BLaER1 treated with 17β-estradiol and CSF1 and Interleukin-3, amounts not matched to agents 10 nM and 100 nM (cell line): ENCODE data around the gene TMEM253.

ENCODE experiments used
- H3K27ac ChIP-seq, 11 experiments: shearing (Covaris generic); formaldehyde crosslinking; 2 replicates each; pipeline ENCODE4 v1.8.1; 2022
- H3K27me3 ChIP-seq, 11 experiments: shearing (Covaris generic); formaldehyde crosslinking; 2 replicates each; pipeline ENCODE4 v1.8.1; 2022
- H3K36me3 ChIP-seq, 11 experiments: shearing (Covaris generic); formaldehyde crosslinking; 2 replicates each; pipeline ENCODE4 v1.8.1; 2022
- H3K4me1 ChIP-seq, 10 experiments: shearing (Covaris generic); formaldehyde crosslinking; 2 replicates each; pipeline ENCODE4 v1.8.1; 2022
- H3K4me2 ChIP-seq, 11 experiments: shearing (Covaris generic); formaldehyde crosslinking; 2 replicates each; pipeline ENCODE4 v1.8.1; 2022
- H3K4me3 ChIP-seq, 10 experiments: shearing (Covaris generic); formaldehyde crosslinking; 2 replicates each; pipeline ENCODE4 v1.8.1; 2022
- H3K9ac ChIP-seq, 11 experiments: shearing (Covaris generic); formaldehyde crosslinking; 2 replicates each; pipeline ENCODE4 v1.8.1; 2022
- H3K9me3 ChIP-seq, 11 experiments: shearing (Covaris generic); formaldehyde crosslinking; replicated peaks in 1 of 11; 2 replicates each; pipeline ENCODE4 v1.8.1; 2022
- H4K20me1 ChIP-seq, 11 experiments: shearing (Covaris generic); formaldehyde crosslinking; 2 replicates each; pipeline ENCODE4 v1.8.1; 2022
- Cebpa-rat ChIP-seq, 11 experiments: shearing (Covaris generic); IDR thresholded peaks; 2 replicates each; pipeline ENCODE4 v1.8.1; 2022

The TMEM253 gene

DNA sequence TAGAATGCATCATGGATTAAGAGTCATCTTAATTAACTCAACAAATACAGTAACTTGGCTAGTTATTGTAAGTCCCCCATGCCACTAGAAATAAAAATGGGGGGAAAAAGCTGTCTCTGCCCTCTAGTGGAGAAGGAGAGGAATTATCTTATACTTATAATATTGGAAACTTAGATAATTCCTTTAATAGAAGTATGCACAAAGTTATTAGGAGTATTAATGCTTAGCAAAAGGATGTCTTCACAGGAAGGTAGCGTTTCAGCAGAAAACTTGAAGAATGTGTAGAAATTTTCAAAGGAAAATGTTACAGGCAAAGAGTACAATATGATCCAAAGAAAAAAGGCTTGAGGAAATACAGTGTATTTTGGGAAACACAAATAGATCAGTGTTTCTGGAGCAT is 35.2 kb downstream of the TMEM253 start:
- no peaks in the 10 kb centered on the region for H3K4me1 ChIP-seq
- peaks cover under 1 to 12% (median 2%) of the 10 kb centered on the region in 11 experiments; a peak in 12 of 22 replicates for H3K9me3 ChIP-seq
- H3K27ac ChIP-seq: no peak overlapping the region
- no peak for TF ChIP-seq Cebpa-rat (IDR thresholded peaks at IDR 0.05)
- H3K4me2 ChIP-seq: no peak overlapping the region
- H3K4me3 ChIP-seq: no peak overlapping the region
- no peak overlapping the region for H3K9ac ChIP-seq
- no peaks in the 10 kb centered on the region for H3K36me3 ChIP-seq
- H4K20me1 ChIP-seq: no peaks in the 10 kb centered on the region
- no peaks in the 10 kb centered on the region for H3K27me3 ChIP-seq

DNA sequence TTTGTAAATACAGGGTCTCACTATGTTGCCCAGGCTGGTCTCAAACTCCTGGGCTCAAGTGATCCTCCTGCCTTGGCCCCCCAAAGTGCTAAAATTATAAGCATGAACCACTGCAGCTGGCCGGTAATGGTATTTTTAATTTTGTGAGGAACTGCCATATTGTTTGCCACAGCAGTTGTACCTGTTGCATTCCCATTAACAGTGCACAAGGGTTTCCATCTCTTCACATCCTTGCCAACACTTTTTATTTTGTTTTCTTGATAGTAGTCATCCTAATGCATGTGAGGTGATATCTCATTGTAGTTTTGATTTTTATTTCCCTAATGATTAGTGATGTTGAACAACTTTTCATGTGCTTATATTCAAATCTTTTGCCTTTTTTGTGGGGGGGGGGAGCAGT is 41.5 kb downstream of the TMEM253 start:
- no peak overlapping the region for H3K4me2 ChIP-seq
- H3K4me1 ChIP-seq: no peaks in the 10 kb centered on the region
- no peak for TF ChIP-seq Cebpa-rat (IDR thresholded peaks at IDR 0.05)
- no peak overlapping the region for H3K4me3 ChIP-seq
- no peaks in the 10 kb centered on the region for H3K36me3 ChIP-seq
- H3K9ac ChIP-seq: no peak overlapping the region
- no peak overlapping the region for H3K27ac ChIP-seq
- H4K20me1 ChIP-seq: no peaks in the 10 kb centered on the region
- H3K9me3 ChIP-seq: peaks cover 24 to 36% (median 29%) of the 10 kb centered on the region in 11 experiments
- no peaks in the 10 kb centered on the region for H3K27me3 ChIP-seq

DNA sequence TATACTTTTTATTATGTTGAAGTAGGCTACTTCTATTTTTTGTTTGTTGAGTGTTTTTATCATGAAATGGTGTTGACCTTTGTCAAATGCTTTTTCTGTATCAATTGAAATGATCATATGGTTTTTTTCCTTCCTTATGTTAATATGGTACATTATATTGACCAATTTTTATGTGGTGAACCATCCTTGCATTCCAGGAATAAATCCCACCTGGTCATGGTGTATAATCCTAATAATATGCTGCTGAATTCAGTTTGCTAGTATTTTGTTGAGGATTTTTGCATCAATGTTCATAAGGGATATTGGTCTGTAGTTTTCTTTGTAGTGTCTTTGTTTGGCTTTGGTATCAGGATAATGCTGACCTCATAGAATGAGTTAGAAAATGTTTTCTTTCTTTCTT is 44.6 kb downstream of the TMEM253 start:
- no peaks in the 10 kb centered on the region for H4K20me1 ChIP-seq
- H3K36me3 ChIP-seq: no peaks in the 10 kb centered on the region
- TF ChIP-seq Cebpa-rat (IDR thresholded peaks at IDR 0.05): no peak
- H3K4me3 ChIP-seq: no peak overlapping the region
- no peak overlapping the region for H3K27ac ChIP-seq
- H3K4me1 ChIP-seq: no peaks in the 10 kb centered on the region
- H3K9ac ChIP-seq: no peak overlapping the region
- H3K9me3 ChIP-seq: peaks cover 24 to 36% (median 29%) of the 10 kb centered on the region in 11 experiments
- H3K27me3 ChIP-seq: no peaks in the 10 kb centered on the region
- H3K4me2 ChIP-seq: no peak overlapping the region

DNA sequence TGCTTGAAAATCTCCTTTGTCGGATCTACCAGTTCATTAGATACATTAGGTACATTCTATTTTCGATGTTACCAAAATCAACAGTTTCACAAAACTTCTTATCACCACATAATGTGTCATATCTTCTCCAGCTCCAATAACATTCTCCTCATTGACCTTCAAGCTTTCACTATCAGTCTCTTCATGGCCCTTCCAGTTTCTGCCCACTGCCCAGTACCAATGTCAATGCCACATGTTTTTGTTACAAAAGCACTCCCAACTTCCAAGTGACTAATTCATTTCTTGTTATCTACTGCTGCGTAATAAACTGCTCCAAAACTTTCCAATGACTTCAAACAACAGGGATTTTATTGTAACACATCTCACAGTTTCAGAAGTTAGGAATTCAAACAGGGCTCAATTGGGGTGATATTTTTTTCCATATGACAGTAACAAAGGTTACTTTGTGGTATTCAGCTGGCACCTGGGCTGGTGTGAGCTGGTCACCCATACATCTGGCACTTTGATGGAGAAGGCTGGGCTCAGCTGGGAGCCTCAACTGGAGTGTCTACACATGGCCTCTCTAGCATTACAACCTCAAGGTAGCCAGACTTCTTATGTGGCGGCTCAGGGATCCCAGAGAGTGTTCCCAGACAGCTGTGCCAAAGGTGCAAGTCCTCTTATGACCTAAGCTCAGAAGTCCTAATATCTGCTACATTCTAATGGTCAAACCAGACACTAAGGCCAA is 48.9 kb downstream of the TMEM253 start:
- H3K4me2 ChIP-seq: no peak overlapping the region

More for the DNA sequence above, 48.9 kb downstream of the TMEM253 start:
- TF ChIP-seq Cebpa-rat (IDR thresholded peaks at IDR 0.05): no peak
- H3K9ac ChIP-seq: no peak overlapping the region
- no peaks in the 10 kb centered on the region for H4K20me1 ChIP-seq
- H3K4me3 ChIP-seq: no peak overlapping the region
- no peaks in the 10 kb centered on the region for H3K36me3 ChIP-seq
- H3K9me3 ChIP-seq: peaks cover 15 to 21% (median 18%) of the 10 kb centered on the region in 11 experiments
- H3K27ac ChIP-seq: no peak overlapping the region
- H3K4me1 ChIP-seq: no peaks in the 10 kb centered on the region
- H3K27me3 ChIP-seq: no peaks in the 10 kb centered on the region
